Uterus (tissue), 2 donors: ENCODE data around the gene PTTG1.

ENCODE experiments used
- CTCF ChIP-seq, 4 experiments: fragments of 200-600 bp in 2 of 4; fragments of 450-650 bp in 2 of 4; sonication (generic) in 2 of 4; IDR thresholded peaks; one replicate each; pipeline ENCODE4 v1.5.1; 2016 to 2019; ENCODE audit warnings: antibody characterized with exemption in 4 of 4, mild to moderate bottlenecking in 2 of 4, moderate library complexity in 1 of 4
- POLR2A ChIP-seq, 2 donors: fragments of 450-650 bp; IDR thresholded peaks; one replicate each; pipeline ENCODE4 v1.6.1; 2016; ENCODE audit warnings: antibody characterized with exemption in 2 of 2, mild to moderate bottlenecking in 1 of 2, moderate library complexity in 1 of 2

DNA sequence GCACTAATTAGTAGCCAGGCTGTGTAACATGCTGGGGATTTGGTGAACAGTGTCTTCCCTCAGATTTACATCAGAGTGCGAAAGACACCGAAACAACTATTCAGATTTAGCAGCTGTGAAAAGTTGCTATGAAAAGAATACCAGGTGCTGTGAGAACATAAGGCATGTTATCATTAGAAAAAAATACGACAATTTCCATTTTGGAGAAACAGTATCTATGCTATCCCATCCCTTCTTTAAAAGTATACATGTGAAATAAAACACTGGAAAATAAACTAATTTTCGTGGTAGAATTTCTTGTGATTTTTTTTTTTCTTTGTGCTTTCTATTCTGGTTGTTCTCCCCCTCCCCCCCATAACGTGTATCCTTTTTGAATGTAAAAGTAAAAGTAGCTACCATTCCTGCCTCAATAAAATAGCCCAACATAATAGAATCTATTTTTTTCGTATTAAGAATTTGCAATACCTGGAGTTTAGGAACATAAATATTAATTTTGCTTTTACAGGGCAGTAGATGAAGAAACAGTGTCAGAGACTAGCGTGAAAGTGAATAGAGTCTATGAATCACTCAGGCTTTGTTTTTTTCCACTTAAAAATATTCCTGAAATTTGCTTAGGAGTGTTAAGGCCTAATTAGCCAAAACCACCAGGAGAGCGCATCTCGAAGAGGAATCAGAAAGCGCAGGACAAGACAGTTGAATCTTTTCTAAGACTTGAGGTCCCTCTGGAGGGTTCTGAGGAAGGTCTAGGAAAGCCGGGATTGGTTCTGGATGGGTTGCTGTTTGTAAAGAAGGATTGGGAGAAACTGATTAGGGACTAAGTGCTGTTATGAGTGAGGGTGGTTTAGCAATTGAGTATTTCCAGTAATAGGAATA lies 2.0 kb upstream of the PTTG1 start:
- TF ChIP-seq CTCF (IDR thresholded peaks at IDR 0.05) (no peak), POLR2A (IDR thresholded peaks at IDR 0.05) (no peak)
